ENCODE measurements around the gene IKBKE. TPM values are rescaled to one million over a fixed set of nuclear protein-coding genes. Genes with fewer than 3 reads are reported as not detected.
A peak's percentile ranks its signal among the peaks of the same experiment; 100 is the strongest.

Gene IKBKE
- total RNA-seq, 6 donors from 2014 or later: 7.4 to 25.1 (median 9.2) TPM

- H3K4me1 ChIP-seq: no peaks in the 10 kb centered on the region
- peaks cover 12 to 99% (median 68%) of the 10 kb centered on the region in 4 donors for H3K36me3 ChIP-seq
- ATAC-seq (ENCODE audit: low FRiP score in 2 of 2): no peak
- TF ChIP-seq POLR2AphosphoS5 (IDR thresholded peaks at IDR 0.05): no peak
- no peak for TF ChIP-seq POLR2A (IDR thresholded peaks at IDR 0.05)
- TF ChIP-seq, protein P1, sequence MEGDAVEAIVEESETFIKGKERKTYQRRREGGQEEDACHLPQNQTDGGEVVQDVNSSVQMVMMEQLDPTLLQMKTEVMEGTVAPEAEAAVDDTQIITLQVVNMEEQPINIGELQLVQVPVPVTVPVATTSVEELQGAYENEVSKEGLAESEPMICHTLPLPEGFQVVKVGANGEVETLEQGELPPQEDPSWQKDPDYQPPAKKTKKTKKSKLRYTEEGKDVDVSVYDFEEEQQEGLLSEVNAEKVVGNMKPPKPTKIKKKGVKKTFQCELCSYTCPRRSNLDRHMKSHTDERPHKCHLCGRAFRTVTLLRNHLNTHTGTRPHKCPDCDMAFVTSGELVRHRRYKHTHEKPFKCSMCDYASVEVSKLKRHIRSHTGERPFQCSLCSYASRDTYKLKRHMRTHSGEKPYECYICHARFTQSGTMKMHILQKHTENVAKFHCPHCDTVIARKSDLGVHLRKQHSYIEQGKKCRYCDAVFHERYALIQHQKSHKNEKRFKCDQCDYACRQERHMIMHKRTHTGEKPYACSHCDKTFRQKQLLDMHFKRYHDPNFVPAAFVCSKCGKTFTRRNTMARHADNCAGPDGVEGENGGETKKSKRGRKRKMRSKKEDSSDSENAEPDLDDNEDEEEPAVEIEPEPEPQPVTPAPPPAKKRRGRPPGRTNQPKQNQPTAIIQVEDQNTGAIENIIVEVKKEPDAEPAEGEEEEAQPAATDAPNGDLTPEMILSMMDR (IDR thresholded peaks at IDR 0.05): no peak
- no peak for DNase-seq
- H3K9me3 ChIP-seq: no peaks in the 10 kb centered on the region
- no peaks in the 10 kb centered on the region for H3K27me3 ChIP-seq
- H3K4me3 ChIP-seq: no peak overlapping the region
- WGBS, 2 donors: 93 to 98% methylated on average over 7 of the region's 7 CpGs
- H3K27ac ChIP-seq: no peak overlapping the region
Observed at GRCh38 chr1:206441336-206441967, 28.8 kb upstream of the IKBKE start.

- no peaks in the 10 kb centered on the region for H3K9me3 ChIP-seq
- no peak for TF ChIP-seq POLR2A (IDR thresholded peaks at IDR 0.05)
- TF ChIP-seq, protein P1 (IDR thresholded peaks at IDR 0.05): no peak
- H3K27me3 ChIP-seq: no peaks in the 10 kb centered on the region
- H3K27ac ChIP-seq: no peak overlapping the region
- DNase-seq: no peak
- H3K4me1 ChIP-seq: no peaks in the 10 kb centered on the region
- no peak for ATAC-seq (ENCODE audit: low FRiP score in 2 of 2)
- H3K36me3 ChIP-seq: peaks cover 14 to 99% (median 69%) of the 10 kb centered on the region in 4 donors
- 86 to 95% methylated on average over 4 of the region's 4 CpGs for WGBS, 2 donors
- H3K4me3 ChIP-seq: no peak overlapping the region
Observed at GRCh38 chr1:206442101-206442500, 28.2 kb upstream of the IKBKE start.

- Histone ChIP-seq H3K9me3 (no peaks in the 10 kb centered on the region), H3K27me3 (no peaks in the 10 kb centered on the region), H3K27ac (peak overlapping the region in 1 of 4 donors; percentile 29), H3K4me3 (no peak overlapping the region), H3K36me3 (peaks cover 9 to 86% (median 58%) of the 10 kb centered on the region in 4 donors), H3K4me1 (no peaks in the 10 kb centered on the region)
- TF ChIP-seq, protein P1 (IDR thresholded peaks at IDR 0.05): no peak
- TF ChIP-seq POLR2A (IDR thresholded peaks at IDR 0.05) (no peak), EP300 (IDR thresholded peaks at IDR 0.05) (no peak), POLR2AphosphoS5 (IDR thresholded peaks at IDR 0.05) (no peak)
- ATAC-seq (ENCODE audit: low FRiP score in 2 of 2): peak in 1 of 2 donors; percentile 78
- WGBS, 2 donors: 47 to 72% methylated on average over 4 of the region's 4 CpGs
- no peak for DNase-seq
Observed at GRCh38 chr1:206445116-206445515, 25.2 kb upstream of the IKBKE start.

DNA sequence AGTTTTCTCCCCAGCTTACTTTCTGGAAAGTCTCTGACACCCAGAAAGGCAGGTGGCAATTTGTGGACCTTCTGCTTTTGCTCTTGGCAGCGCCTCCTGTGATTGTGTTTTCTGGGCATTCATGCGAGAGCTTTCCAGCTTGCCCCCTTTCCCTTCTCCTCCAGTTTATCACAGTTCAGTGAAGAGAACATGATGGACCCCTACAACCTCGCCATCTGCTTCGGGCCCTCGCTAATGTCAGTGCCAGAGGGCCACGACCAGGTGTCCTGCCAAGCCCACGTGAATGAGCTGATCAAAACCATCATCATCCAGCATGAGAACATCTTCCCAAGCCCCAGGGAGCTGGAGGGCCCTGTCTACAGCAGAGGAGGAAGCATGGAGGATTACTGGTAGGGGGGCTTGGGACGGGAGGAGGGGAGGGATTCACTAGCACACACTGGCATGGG lies 24.3 kb upstream of the IKBKE start:
- TF ChIP-seq POLR2AphosphoS5 (IDR thresholded peaks at IDR 0.05) (no peak), EP300 (IDR thresholded peaks at IDR 0.05) (no peak), POLR2A (IDR thresholded peaks at IDR 0.05) (no peak)
- TF ChIP-seq, protein P1 (IDR thresholded peaks at IDR 0.05): no peak
- DNase-seq (no peak), ATAC-seq (ENCODE audit: low FRiP score in 2 of 2) (no peak)
- Histone ChIP-seq H3K4me1 (no peaks in the 10 kb centered on the region), H3K9me3 (no peaks in the 10 kb centered on the region), H3K27ac (no peak overlapping the region), H3K27me3 (no peaks in the 10 kb centered on the region), H3K36me3 (peaks cover 9 to 86% (median 60%) of the 10 kb centered on the region in 4 donors), H3K4me3 (no peak overlapping the region)
- 92 to 96% methylated on average over 8 of the region's 8 CpGs for WGBS, 2 donors
